ENCODE data around the gene CTSE. TPM values are rescaled to one million over a fixed set of nuclear protein-coding genes. Genes with fewer than 3 reads are reported as not detected.

Gene CTSE
- total and polyA plus RNA-seq, 2 donors (not counting 1 experiment from before 2014, with no cell fraction given) = not detected

GRCh38 chr1:206066479-206067171 lies 42.9 kb upstream of the CTSE start:
- H3K4me3 Mint-ChIP-seq = peak overlapping the region; percentile 75
- intact Hi-C loops (cut with micrococcal nuclease) = loop anchor here (1.0 to 5.0 kb wide), 3 partner anchors 16 to 36 kb away; no protein-coding TSS in a partner anchor
- Histone ChIP-seq H3K4me2 (replicated peaks; ENCODE audit: low read depth, low read length, poor library complexity, severe bottlenecking) (peak overlapping the region; percentile 63), H3K27ac (ENCODE audit: low read length in 2 of 2) (peak overlapping the region; percentile 63 to 75), H3K4me1 (ENCODE audit: control insufficient read depth in 2 of 2, insufficient read depth in 2 of 2, low read length in 2 of 2) (peaks cover 35 to 43% of the 10 kb centered on the region in 2 donors), H2AFZ (ENCODE audit: insufficient read depth, low read depth, low read length, poor library complexity, severe bottlenecking) (peak overlapping the region; percentile 2), H4K20me1 (ENCODE audit: control insufficient read depth, insufficient read depth, low read length, poor library complexity, severe bottlenecking) (no peaks in the 10 kb centered on the region), H3K79me2 (ENCODE audit: control insufficient read depth, insufficient read depth, low read length) (peaks cover 5% of the 10 kb centered on the region), H3K4me3 (ENCODE audit: control extremely low read depth in 1 of 5, extremely low read depth in 1 of 5, insufficient read depth in 1 of 5, low read depth in 2 of 5, low read length in 4 of 5) (no peak overlapping the region), H3K9me3 (ENCODE audit: control extremely low read depth in 1 of 3, control insufficient read depth in 2 of 3, insufficient read depth in 1 of 3, low read length in 2 of 3) (peaks cover 0 to 1% (median 0%) of the 10 kb centered on the region in 3 donors), H3K36me3 (replicated peaks in 1 of 2; ENCODE audit: control extremely low read depth in 1 of 2, control insufficient read depth in 1 of 2, extremely low read depth in 1 of 2, insufficient read depth in 2 of 2, low read length in 1 of 2) (peaks cover 5% of the 10 kb centered on the region in 2 experiments), H3K9ac (ENCODE audit: low read length) (no peak overlapping the region), H3K27me3 (replicated peaks in 1 of 4; ENCODE audit: control extremely low read depth in 1 of 4, control insufficient read depth in 3 of 4, insufficient read depth in 4 of 4, low read length in 3 of 4) (no peaks in the 10 kb centered on the region)
- 72% methylated on average over 5 of the region's 6 CpGs for WGBS (ENCODE audit: insufficient coverage)
- ATAC-seq (ENCODE audit: low read depth) (peak; percentile 78), DNase-seq (peak; percentile 72)
- H3K4me1 Mint-ChIP-seq = peaks cover 49% of the 10 kb centered on the region
- ChIA-PET POLR2A (interaction anchor here (0.5 to 2.3 kb wide), 4 partner anchors 27 to 562 kb away, joined by 4 to 8 read pairs (median 6); partner anchors contain the start of gene CDK18), CTCF (interaction anchor here (0.9 to 6.4 kb wide), 11 partner anchors 7 to 89 kb away, joined by 3 to 36 read pairs (median 4); no protein-coding TSS in a partner anchor)
- H3K27me3 Mint-ChIP-seq = no peaks in the 10 kb centered on the region
- TF ChIP-seq, protein P1, sequence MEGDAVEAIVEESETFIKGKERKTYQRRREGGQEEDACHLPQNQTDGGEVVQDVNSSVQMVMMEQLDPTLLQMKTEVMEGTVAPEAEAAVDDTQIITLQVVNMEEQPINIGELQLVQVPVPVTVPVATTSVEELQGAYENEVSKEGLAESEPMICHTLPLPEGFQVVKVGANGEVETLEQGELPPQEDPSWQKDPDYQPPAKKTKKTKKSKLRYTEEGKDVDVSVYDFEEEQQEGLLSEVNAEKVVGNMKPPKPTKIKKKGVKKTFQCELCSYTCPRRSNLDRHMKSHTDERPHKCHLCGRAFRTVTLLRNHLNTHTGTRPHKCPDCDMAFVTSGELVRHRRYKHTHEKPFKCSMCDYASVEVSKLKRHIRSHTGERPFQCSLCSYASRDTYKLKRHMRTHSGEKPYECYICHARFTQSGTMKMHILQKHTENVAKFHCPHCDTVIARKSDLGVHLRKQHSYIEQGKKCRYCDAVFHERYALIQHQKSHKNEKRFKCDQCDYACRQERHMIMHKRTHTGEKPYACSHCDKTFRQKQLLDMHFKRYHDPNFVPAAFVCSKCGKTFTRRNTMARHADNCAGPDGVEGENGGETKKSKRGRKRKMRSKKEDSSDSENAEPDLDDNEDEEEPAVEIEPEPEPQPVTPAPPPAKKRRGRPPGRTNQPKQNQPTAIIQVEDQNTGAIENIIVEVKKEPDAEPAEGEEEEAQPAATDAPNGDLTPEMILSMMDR (IDR thresholded peaks at IDR 0.05) = no peak
- no peak for TF ChIP-seq EZH2 (IDR thresholded peaks at IDR 0.05; ENCODE audit: borderline replicate concordance, insufficient read depth, low read depth, low read length, poor library complexity, severe bottlenecking)
- peak overlapping the region; percentile 88 for H3K27ac Mint-ChIP-seq
- H3K9me3 Mint-ChIP-seq (ENCODE audit: insufficient read depth) = no peaks in the 10 kb centered on the region

Data from B cell (primary cell).